ENCODE data around the gene ILK. TPM values are rescaled to one million over a fixed set of nuclear protein-coding genes. Genes with fewer than 3 reads are reported as not detected.

Gene ILK
- total RNA-seq, 1 experiment from 2014 or later, result 210 TPM

DNA sequence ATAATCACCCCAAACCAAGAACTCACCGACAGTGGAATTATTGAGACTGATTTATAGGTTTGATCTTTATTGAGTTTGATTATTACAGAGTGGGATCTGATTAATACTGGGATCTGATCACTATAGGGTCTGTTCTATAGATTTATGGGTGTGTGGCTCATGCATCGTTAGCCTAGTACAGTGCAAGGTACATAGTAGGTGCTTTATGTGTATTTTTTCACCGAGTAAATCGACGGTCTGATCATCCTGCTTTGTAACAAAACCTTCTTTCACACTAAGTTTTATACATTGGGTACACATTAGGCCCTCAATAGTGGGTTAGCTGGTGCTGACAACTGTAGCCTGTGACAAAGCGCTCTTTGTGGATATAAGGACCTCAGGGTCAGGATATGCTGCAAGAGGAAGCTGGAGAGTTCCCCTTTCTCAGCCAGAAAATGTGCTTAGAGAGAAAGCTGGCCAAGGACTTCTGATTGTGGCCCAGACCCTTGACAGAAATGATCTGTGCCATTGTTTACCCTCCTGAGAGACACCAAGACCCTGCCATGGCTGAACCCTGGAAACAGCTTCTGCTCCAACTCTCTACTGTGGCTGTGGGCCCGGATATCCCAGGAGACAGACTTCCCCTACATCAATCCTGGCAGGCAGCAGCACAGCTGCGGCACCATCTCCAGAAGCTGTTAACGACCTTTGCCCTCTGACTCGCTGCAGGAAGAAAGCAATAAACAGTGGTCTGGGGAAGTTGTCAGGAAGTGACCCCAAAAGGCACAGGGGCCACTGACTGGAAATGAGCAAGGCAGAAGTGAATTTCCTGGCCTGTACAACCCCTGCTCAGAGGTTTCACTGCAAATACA is 31.7 kb downstream of the ILK start:
- peak; percentile 35 for DNase-seq (ENCODE audit: low spot score)

DNA sequence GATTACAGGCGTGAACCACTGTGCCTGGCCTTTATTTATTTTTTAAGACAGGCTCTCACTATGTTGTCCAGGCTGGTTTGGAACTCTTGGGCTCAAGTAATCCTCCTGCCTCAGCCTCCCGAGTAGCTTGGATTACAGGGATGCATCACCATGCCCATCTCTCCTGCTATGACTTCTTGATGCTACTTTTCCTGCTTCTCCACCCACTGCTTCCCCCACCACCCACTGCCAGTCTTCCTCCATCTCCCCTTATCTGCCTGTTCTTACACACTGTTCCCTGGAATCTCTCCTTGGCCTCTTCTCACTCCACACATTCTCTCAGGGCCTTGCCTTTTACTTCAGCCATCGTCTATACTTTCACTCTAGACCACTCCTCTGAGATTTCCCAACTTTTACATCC is 32.9 kb downstream of the ILK start:
- no peak for DNase-seq (ENCODE audit: low spot score)

DNA sequence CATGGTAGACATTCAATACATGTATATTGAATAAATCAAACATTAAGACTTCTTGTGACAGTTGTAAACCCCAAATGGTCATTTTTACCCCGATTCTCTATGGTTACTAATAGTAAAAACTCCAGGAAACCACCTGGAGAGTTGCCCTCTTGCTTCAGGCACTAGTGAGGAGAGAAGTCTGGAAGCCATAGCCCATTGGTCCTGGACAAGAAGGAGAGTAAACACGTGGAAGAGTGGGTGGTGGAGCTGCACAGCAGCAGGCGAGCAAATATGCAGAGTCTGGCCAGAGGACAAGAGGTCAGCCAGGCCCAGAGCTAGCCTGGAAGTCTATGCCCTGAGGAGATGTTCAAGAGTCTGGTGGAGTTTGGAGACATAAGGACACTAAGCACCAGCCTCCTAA is 34.3 kb downstream of the ILK start:
- peak; percentile 55 for DNase-seq (ENCODE audit: low spot score)

DNA sequence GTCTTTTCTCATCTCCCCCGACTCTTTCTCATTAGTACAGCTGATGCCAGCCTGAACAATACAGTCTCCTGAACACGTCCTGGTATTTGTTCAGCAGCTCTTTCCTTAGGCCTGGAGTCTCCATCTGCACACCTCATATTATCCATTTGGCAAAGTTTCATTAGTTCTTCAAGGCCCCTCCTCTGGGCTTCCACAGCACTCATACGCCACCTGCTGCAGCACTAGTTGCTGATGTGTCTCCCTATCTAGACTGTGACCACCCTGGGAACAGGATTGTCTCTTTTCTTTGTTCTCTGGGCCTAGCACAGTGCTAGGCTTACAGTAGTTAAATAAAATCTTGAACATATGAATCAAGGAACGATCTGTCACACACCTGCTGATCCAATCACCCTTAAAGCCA is 34.9 kb downstream of the ILK start:
- no peak for DNase-seq (ENCODE audit: low spot score)

DNA sequence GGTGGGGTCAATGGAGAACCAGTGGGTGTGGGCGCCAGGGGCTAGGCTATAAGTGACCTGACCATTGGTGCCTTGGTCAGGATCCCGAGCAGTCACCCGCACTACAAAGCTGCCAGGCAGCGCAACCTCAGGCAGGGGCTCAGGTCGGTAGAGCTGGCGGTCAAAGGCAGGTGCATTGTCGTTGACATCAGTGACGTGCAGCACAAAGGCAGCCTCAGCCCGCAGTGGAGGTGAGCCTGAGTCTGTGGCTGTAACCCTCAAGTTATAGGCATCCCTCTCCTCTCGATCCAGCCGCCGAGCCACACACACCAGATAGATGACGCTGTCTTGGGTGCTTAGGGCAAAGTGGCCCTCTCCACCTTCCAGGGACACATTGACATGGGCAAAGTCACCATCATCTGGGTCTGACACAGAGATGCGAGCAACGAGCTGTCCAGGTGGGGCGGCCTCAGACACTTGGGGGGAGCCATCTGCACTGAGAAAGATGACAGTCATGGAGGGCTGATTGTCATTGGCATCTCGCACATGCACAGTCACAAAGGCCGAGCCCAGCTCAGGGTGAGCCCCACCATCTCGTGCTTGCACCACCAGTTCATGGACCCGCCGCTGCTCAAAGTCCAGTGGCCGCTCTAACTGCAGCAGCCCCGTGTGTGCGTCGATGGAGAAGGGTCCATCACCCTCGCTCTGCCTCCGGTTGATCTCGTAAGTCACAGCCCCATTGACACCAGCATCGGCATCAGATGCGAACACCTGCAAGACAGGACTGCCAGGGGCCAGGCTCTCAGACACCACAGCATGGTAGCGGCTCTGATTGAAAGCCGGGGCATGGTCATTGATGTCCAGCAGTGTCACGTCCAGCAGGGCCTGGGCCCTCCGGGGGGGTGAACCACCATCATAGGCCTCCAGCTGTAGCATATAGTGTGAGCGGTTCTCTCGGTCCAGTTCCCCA is 36.7 kb downstream of the ILK start:
- no peak for DNase-seq (ENCODE audit: low spot score)

DNA sequence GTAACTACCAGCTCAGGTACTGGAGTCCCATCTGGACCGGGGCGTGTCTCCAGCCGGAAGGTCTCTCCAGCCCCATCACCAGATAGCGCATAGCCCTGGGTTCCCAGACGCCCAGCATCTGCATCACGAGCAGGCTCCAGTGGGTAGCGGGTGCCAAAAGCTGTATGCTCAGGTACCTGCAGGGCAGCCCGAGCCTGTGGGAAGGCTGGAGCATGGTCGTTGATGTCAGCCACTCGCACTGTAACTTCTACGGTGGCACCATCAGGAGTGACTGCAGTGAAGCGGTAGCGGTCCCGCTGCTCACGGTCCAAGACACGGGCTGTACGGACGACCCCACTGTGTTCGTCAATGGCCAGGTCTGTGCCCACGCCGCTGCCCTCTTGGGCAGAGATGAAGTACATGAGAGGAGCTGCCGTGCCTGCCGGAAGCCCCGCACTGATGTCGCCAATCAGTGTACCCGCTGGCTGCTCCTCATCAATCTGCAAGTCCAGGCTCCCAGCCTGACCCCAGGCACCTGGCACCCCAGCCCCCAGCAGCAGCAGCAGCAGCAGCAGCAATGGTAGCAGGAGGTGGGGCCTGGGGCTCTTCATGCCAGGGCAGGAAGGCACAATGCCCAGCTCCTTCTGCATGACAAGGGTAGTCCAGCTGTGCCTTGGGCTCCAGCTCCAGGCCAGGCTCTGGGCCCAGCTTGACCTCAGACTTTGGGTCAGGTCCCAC is 37.6 kb downstream of the ILK start:
- DNase-seq (ENCODE audit: low spot score), result no peak

DNA sequence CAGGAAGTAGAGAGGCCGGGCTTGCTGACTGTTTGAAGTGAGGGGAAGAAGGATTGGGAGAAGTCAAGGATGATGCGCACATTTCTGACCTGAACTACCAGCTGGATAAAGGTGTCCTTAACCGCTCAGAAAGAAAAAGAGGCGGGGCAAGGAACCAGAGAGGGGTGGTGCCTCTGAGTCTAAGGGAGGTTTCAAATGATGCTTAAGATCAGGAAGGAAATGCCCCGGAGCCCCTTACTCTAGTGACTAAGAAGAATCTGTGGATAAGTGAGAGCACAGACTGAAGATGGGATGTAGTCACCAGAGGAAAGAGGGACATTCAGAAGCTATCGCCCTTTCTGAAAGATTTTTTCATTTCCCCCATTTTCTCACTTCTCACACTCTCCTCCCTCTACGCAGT is 39.4 kb downstream of the ILK start:
- DNase-seq (ENCODE audit: low spot score), result no peak

DNA sequence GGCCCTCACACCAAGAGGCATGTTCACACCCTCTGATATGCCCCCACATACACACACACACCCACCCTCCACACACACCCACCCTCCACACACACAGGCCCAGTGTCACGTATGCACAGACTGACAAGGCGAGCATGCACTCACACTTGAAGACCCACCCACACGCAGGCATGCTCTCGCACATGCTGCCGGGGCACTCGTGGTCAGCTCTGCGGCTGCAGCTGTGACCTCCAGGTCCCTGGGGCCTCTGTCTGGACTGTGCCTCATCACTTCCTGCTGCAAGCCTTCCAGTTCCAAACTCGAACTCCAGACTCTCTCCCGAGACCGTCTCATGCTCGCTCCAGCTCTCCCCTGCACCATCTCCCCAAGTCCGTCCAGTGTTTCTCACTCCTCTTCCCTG is 42.5 kb downstream of the ILK start:
- no peak for DNase-seq (ENCODE audit: low spot score)

DNA sequence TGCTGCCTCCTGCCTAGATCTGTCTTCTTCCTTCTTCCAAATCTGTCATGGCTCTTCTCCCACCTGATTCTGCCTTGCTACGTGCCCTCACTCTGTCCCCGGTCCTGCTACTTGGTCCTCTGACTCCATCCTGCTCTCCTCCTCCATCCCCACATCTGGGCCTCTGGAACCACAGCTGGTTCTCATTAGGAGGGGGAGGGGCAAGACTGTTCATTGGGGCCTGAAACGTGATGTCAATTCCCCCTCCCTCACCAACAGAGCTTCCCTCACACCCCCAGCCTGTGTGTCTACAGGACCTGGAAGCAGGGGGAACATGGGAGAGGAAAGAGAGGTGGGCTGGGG is 43.0 kb downstream of the ILK start:
- no peak for DNase-seq (ENCODE audit: low spot score)

DNA sequence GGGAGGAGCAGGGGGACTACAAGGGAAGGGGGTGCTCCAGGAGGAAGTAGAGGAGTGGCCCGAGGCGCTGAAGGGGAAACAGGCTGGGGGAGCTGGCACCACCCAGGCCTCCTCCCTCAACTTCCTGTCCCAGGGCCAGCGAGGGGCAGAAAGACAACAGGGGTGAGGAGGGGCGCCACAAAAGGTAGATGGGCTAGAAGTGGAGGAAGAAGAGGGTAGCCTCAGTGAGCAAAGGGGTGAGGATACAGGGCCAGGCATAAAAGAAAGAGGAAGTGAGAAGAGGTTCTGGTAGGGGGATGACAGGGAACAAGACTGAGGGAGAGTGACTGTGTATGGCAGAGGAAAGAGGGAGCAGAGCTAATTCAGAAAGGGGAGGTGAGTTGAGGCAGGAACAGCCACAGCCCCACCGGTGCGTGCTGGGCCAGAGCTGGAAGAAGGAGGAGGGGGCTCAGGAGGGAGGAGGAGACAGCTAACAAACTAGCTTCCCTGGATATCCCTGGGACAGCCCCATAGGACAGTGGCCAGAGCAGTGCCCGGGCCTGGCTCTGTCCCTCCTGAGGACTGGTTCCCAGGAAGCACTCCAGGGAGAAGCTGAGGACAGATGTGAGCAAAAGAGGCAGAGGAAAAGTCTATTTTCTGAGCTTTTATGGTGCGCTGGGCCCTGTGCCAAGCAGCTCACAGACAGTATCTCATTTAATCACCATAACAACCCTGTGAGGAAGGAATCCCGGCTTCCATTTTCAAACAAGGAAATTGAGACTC is 43.5 kb downstream of the ILK start:
- DNase-seq (ENCODE audit: low spot score), result no peak

DNA sequence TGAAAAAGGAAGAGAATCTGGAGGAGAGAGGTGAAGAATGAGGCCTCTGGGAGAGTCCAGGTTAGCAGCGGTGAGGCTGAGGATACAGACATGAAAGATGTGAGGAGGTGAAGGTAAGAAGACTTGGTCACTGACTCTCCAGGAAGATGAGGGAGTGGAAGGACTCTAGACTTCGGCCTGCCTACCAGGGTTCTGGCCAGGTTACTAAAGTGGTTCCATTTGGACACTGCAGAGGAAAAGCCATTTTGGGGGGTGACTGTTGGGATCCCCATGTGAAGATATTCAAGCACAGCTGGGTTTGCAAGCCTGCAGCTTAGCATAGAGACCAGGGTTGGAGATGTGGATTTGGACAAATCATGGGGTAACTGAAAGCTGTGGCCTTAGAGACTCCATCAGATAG is 44.3 kb downstream of the ILK start:
- DNase-seq (ENCODE audit: low spot score), result no peak

DNA sequence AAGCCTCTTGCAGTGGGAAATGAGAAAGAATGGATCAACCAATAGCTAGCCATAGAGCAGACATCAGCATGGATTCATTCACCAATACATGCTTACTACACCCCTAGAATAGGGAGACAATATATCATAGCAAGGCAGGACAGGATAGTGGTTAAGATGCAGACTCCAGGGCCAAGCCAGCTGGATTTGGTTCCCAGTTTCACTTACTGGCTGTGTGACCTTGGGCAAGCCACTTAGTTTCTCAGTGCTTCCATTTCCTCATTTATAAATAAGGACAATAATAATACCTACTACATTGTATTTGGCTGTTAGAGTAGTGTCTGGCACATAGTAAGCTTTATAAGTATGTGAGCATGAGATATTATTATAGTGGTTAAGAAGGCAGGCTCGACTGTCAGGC is 44.9 kb downstream of the ILK start:
- no peak for DNase-seq (ENCODE audit: low spot score)

DNA sequence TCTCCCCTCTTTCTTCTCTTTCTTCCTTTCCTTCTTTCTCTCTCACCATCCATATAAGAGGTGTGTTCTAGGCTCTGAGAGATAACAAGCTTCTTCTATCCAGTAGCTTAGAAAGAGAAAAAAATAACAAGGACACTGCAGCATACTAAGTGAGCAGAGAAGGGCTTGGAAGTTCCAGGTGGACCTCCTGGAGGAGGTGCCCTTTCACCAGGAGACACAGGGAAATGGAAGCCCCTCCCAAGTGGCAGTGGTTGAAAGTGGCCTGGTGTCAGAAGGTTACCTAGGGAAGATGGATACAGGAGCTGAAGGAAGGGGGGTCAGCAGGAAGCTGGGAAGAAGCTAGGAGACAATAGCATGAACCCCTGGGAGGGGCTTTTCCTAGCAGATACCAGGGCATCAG is 46.5 kb downstream of the ILK start:
- DNase-seq (ENCODE audit: low spot score), result no peak

DNA sequence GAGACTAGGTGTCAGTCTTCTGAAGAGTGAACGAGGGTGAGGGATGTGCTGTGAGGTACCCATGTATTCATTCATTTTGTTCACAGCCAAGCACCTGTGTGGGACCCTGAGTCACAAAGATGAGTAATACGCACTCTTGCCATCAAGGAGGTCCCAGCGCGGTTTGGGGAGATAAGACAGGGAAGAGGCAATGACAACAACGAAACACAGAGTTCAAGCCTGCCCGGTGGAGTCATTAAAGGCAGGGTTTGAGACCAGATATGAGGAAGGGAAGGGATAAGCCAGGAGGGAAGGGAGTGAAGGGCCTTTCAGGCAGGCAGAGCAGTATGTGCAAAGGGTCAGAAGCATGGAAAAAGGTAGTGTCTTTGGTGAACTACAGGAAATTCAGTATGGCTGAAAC is 47.4 kb downstream of the ILK start:
- DNase-seq (ENCODE audit: low spot score), result peak; percentile 57

DNA sequence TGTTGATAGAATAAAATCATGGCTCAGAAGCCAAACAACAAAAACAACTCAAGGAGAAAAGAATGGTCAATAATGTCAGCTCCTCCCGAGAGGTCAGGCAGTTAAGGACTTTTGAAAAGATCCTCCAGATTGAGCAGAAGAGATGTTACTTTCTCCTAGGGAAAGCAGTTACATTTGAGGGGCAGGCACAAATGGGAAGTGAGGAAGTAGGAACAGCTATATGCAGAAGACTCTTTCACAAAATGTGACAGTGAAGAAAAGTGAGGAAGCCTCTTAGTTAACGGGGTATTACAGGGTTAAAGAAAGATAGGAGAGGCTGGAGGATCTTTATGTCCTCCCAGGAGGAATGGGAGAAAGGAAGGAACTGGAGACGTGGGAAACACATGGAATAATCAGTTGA is 48.6 kb downstream of the ILK start:
- DNase-seq (ENCODE audit: low spot score), result no peak

DNA sequence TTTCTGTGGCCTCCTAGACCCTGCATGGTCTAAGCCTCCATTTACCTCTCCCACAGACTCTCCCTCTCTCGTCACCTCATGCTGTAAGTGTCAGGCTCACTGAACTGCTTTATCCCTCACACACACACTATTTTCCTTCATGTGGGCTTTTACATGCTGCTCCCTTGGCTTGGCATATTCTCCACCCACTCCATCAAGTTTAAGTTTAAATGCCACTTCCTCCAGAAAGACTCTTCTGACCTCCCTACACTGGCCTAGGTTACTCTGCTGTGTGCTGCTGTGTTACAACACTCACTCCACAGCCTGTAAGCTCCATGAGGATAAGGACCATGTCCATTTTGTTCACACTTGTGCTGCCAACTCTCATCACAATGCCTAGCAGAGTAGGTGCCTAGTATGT is 49.5 kb downstream of the ILK start:
- no peak for DNase-seq (ENCODE audit: low spot score)

DNA sequence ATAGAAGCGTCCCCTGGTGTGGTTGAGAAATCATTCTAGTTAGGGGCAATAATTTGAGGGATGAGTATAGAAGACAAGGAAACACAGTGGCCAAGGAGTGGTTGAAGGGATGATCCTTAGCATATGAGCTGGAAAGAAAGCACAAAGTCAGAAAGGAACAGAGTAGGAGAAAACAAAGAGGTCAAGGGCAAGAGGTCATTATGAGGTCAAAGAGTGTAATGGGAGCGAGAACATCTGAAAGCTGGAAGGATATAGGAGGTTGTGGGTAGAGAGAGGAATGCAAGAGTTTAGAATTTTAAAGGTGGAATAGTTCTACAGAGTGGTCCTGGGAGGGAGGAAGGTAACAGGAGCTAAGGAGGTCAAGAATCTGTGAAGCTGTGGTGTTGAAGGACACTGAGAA is 50.1 kb downstream of the ILK start:
- DNase-seq (ENCODE audit: low spot score), result no peak

DNA sequence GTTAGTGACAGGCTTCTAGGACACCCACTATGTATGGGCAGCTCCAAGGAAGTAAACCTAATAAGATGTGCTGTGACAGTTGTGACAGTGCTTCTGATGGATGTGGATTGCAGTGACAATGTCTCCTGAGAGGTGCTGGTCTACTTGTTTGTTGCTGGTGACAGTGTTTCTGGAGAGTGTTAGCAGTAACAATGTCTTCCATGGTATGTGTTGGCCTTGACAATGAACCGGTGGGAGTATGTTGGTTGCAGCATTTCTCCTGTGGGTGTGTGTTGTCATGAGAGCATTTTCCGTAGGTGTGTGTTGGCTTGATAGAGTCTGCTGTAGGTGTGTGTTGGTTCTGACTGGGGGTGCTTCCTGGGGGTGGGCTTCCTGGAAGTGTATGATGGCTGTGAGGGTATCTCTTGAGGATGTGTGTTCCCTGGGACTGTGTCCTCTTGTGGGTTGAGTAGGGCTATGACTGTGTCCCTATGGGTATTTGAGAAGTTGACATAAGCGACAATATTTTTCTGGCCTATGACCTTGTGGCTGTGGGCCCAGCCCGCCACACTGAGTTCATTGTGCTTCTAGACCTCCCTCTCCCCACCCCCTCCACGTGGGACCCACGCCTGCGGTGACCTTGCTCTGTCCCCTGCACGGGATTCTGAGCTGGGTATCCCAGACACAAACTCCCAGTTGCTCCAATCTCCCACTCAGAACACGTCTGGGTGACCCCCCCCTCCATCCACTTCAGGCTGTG is 50.9 kb downstream of the ILK start:
- no peak for DNase-seq (ENCODE audit: low spot score)

DNA sequence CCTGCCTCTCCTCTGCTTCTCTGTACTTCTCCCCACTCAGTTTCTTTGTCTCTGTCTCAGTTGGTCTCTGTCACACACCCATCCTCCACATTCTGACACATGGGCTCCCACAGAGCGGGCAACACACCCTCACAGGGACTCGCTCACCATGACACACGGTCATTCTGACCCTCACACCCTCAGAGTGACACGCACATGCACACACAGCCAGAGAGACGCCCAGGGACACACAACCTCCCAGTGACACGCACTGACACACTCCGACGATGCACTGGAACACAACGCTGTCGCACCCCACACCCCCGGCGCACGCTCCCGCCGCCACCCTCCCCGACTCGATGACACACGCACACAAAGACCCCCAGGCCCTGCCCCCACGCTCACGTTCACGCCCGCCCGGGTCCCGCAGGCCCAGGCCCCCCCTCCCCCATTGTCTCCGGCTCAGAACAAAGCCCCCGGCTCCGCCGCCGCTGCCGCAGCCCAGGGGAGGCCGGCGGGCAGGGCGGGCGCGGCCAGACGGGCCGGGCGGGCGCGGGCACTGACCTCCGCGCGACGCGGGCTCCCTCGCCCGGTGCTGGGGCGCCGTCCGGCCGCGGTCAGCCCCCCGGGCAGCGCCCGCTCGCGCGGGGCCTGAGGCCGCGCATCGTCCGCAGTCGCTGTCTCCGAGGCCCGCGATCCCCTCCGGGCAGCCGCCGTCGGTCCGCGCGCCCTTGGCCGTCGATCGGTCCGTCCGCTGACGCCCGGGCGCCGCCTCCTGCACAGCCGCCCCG is 51.6 kb downstream of the ILK start:
- DNase-seq (ENCODE audit: low spot score), result no peak
